IPS-11a (cell line): ENCODE data around the gene AFF3.

Experiments
- H3K4me3 ChIP-seq: one replicate; pipeline ENCODE4 v1.5.1; 2013; ENCODE audit warnings: low read depth, low read length, control low read depth

The AFF3 gene

GRCh38 chr2:99622534-99622933, 519.9 kb downstream of the AFF3 start:
- H3K4me3 ChIP-seq, result no peak overlapping the region

GRCh38 chr2:99621774-99622173, 520.6 kb downstream of the AFF3 start:
- H3K4me3 ChIP-seq, result no peak overlapping the region

GRCh38 chr2:99621106-99621505, 521.3 kb downstream of the AFF3 start:
- no peak overlapping the region for H3K4me3 ChIP-seq

GRCh38 chr2:99619151-99619550, 523.2 kb downstream of the AFF3 start:
- H3K4me3 ChIP-seq, result no peak overlapping the region

- no peak overlapping the region for H3K4me3 ChIP-seq
Observed at GRCh38 chr2:99618579-99619097, 523.8 kb downstream of the AFF3 start.

- H3K4me3 ChIP-seq, result no peak overlapping the region
Observed at GRCh38 chr2:99617811-99618210, 524.6 kb downstream of the AFF3 start.

GRCh38 chr2:99615247-99615771, 527.1 kb downstream of the AFF3 start:
- no peak overlapping the region for H3K4me3 ChIP-seq

- H3K4me3 ChIP-seq, result no peak overlapping the region
Observed at GRCh38 chr2:99613980-99614379, 528.4 kb downstream of the AFF3 start.

GRCh38 chr2:99611786-99612185, 530.6 kb downstream of the AFF3 start:
- no peak overlapping the region for H3K4me3 ChIP-seq

GRCh38 chr2:99611034-99611433, 531.4 kb downstream of the AFF3 start:
- H3K4me3 ChIP-seq, result no peak overlapping the region

- H3K4me3 ChIP-seq, result no peak overlapping the region
Observed at GRCh38 chr2:99609851-99610381, 532.5 kb downstream of the AFF3 start.

- no peak overlapping the region for H3K4me3 ChIP-seq
Observed at GRCh38 chr2:99608861-99609260, 533.5 kb downstream of the AFF3 start.

GRCh38 chr2:99607861-99608491, 534.4 kb downstream of the AFF3 start:
- H3K4me3 ChIP-seq, result no peak overlapping the region

GRCh38 chr2:99607454-99607853, 534.9 kb downstream of the AFF3 start:
- no peak overlapping the region for H3K4me3 ChIP-seq

GRCh38 chr2:99605036-99605435, 537.4 kb downstream of the AFF3 start:
- H3K4me3 ChIP-seq, result no peak overlapping the region

- no peak overlapping the region for H3K4me3 ChIP-seq
Observed at GRCh38 chr2:99602476-99602875, 539.9 kb downstream of the AFF3 start.

- no peak overlapping the region for H3K4me3 ChIP-seq
Observed at GRCh38 chr2:99600981-99601651, 541.3 kb downstream of the AFF3 start.

- H3K4me3 ChIP-seq, result no peak overlapping the region
Observed at GRCh38 chr2:99598441-99598840, 543.9 kb downstream of the AFF3 start.

- H3K4me3 ChIP-seq, result no peak overlapping the region
Observed at GRCh38 chr2:99597616-99598015, 544.8 kb downstream of the AFF3 start.

GRCh38 chr2:99595373-99595772, 547.0 kb downstream of the AFF3 start:
- no peak overlapping the region for H3K4me3 ChIP-seq

GRCh38 chr2:99593692-99594427, 548.5 kb downstream of the AFF3 start:
- no peak overlapping the region for H3K4me3 ChIP-seq
